HEK293 (cell line): ENCODE data around the gene CPNE2.

Source experiments
- CTCF ChIA-PET: fragments of 350-600 bp; formaldehyde crosslinking; extraction: SDS; loops from one replicate; lab custom pipeline; 2021; ENCODE audit warnings: antibody characterized with exemption; lab: Yijun Ruan, JAX
- POLR2A ChIA-PET: fragments of 300-600 bp; formaldehyde crosslinking; extraction: SDS; loops from one replicate; lab custom pipeline; 2020; ENCODE audit warnings: antibody characterized with exemption, inconsistent platforms; lab: Yijun Ruan, JAX
- H3K27ac ChIP-seq: fragments of 200-500 bp; sonication (Bioruptor generic); 2 replicates; pipeline ENCODE4 v1.5.1; 2014; ENCODE audit warnings: low read depth, low read length, control low read depth, inconsistent platforms; ENCODE audit errors: extremely low read depth
- H3K36me3 ChIP-seq, 2 experiments: fragments of 200-500 bp in 1 of 2; sonication (Bioruptor generic) in 1 of 2; 1 replicate in 1 of 2; 2 replicates in 1 of 2; pipeline ENCODE4 v1.5.1; 2014 to 2017; ENCODE audit warnings: inconsistent platforms in 2 of 2, low read length in 2 of 2; ENCODE audit not compliant: control insufficient read depth in 2 of 2, insufficient read depth in 1 of 2
- H3K4me1 ChIP-seq: fragments of 200-500 bp; sonication (Bioruptor generic); 2 replicates; pipeline ENCODE4 v1.5.1; 2014; ENCODE audit warnings: mild to moderate bottlenecking, low read length, inconsistent platforms; ENCODE audit not compliant: control insufficient read depth, insufficient read depth
- H3K4me3 ChIP-seq: 2 replicates; pipeline ENCODE4 v1.5.1; 2011; ENCODE audit warnings: low read depth, mild to moderate bottlenecking, control low read depth, low read length, moderate library complexity
- H3K9me3 ChIP-seq: fragments of 200-500 bp; sonication (Bioruptor generic); 2 replicates; pipeline ENCODE4 v1.5.1; 2014; ENCODE audit warnings: low read depth, low read length, inconsistent platforms; ENCODE audit not compliant: control insufficient read depth, insufficient read depth
- GLIS1 ChIP-seq: fragments of 450-650 bp; formaldehyde crosslinking; IDR thresholded peaks from 2 replicates; pipeline ENCODE4 v1.5.1; 2016; ENCODE audit warnings: missing biosample characterization, missing genetic modification characterization
- SCRT2 ChIP-seq: fragments of 450-650 bp; formaldehyde crosslinking; IDR thresholded peaks from 2 replicates; pipeline ENCODE4 v1.5.1; 2016; ENCODE audit warnings: missing biosample characterization, missing genetic modification characterization
- TCF7L2 ChIP-seq: IDR thresholded peaks from 2 replicates; pipeline ENCODE4 v1.6.1; 2011; ENCODE audit warnings: low read depth, mild to moderate bottlenecking, inconsistent platforms, low read length, moderate library complexity, borderline replicate concordance
- ZBTB1 ChIP-seq: fragments of 450-650 bp; formaldehyde crosslinking; IDR thresholded peaks from 2 replicates; pipeline ENCODE4 v1.5.1; 2016; ENCODE audit warnings: missing biosample characterization, missing genetic modification characterization
- ZNF16 ChIP-seq: fragments of 450-650 bp; formaldehyde crosslinking; IDR thresholded peaks from 2 replicates; pipeline ENCODE4 v1.5.1; 2016; ENCODE audit warnings: low read depth, missing biosample characterization, missing genetic modification characterization
- ZNF211 ChIP-seq: fragments of 450-650 bp; formaldehyde crosslinking; IDR thresholded peaks from 2 replicates; pipeline ENCODE4 v1.5.1; 2016; ENCODE audit warnings: low read depth, missing biosample characterization, missing genetic modification characterization
- ZNF341 ChIP-seq: fragments of 450-650 bp; formaldehyde crosslinking; IDR thresholded peaks from 2 replicates; pipeline ENCODE4; 2016; ENCODE audit warnings: low read depth, missing biosample characterization, missing genetic modification characterization
- ZNF350 ChIP-seq: fragments of 450-650 bp; formaldehyde crosslinking; IDR thresholded peaks from 2 replicates; pipeline ENCODE4 v1.5.0; 2017; ENCODE audit warnings: missing biosample characterization, mild to moderate bottlenecking, missing genetic modification characterization
- ZNF433 ChIP-seq: fragments of 450-650 bp; formaldehyde crosslinking; IDR thresholded peaks from 2 replicates; pipeline ENCODE4 v1.5.1; 2016; ENCODE audit warnings: missing biosample characterization, missing genetic modification characterization, low read depth
- ZNF510 ChIP-seq: fragments of 450-650 bp; formaldehyde crosslinking; IDR thresholded peaks from 2 replicates; pipeline ENCODE4 v1.5.1; 2018; ENCODE audit warnings: mild to moderate bottlenecking, missing genetic modification characterization, missing biosample characterization; ENCODE audit not compliant: insufficient replicate concordance
- ZNF521 ChIP-seq: fragments of 450-650 bp; formaldehyde crosslinking; IDR thresholded peaks from 2 replicates; pipeline ENCODE4 v1.5.1; 2017; ENCODE audit warnings: missing biosample characterization, mild to moderate bottlenecking, missing genetic modification characterization
- ZNF571 ChIP-seq: fragments of 450-650 bp; formaldehyde crosslinking; IDR thresholded peaks from 2 replicates; pipeline ENCODE4 v1.5.0; 2017; ENCODE audit warnings: missing biosample characterization, missing genetic modification characterization
- ZNF621 ChIP-seq: fragments of 450-650 bp; formaldehyde crosslinking; IDR thresholded peaks from 2 replicates; pipeline ENCODE4 v1.5.1; 2017; ENCODE audit warnings: missing biosample characterization, missing genetic modification characterization
- ZNF664 ChIP-seq: fragments of 450-650 bp; formaldehyde crosslinking; IDR thresholded peaks from 2 replicates; pipeline ENCODE4 v1.5.1; 2016; ENCODE audit warnings: missing biosample characterization, missing genetic modification characterization
- ZNF768 ChIP-seq: fragments of 450-650 bp; formaldehyde crosslinking; IDR thresholded peaks from 2 replicates; pipeline ENCODE4 v1.5.1; 2018; ENCODE audit warnings: missing biosample characterization, mild to moderate bottlenecking, missing genetic modification characterization
- TF ChIP-seq, protein P1 (sequence below): fragments of 450-650 bp; formaldehyde crosslinking; IDR thresholded peaks from 2 replicates; pipeline ENCODE4 v1.5.0; 2017; ENCODE audit warnings: missing biosample characterization, missing genetic modification characterization, borderline replicate concordance
- TF ChIP-seq, protein P2 (sequence below): fragments of 450-650 bp; IDR thresholded peaks from 2 replicates; pipeline ENCODE4 v1.5.1; 2018; ENCODE audit warnings: missing biosample characterization, mild to moderate bottlenecking, missing genetic modification characterization

Gene CPNE2

DNA sequence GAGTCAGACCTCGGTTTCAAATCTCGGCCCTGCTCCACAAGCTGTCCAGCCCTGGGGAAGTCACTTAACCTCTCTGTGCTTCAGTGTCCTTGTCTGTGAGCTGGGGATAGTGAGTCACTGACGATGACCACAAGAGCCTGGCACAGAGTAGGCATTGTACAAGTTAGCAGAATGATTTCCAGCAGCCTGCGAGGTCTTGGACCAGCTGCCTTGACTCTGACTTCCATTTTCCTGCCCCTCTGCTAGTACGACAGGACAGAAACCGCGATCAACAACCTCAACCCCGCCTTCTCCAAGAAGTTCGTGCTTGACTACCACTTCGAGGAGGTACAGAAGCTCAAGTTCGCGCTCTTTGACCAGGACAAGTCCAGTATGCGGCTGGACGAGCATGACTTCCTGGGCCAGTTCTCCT lies 20.7 kb downstream of the CPNE2 start:
- ChIA-PET CTCF (no interaction called here), POLR2A (no interaction called here)
- no peak overlapping the region for H3K4me3 ChIP-seq
- no peak overlapping the region for H3K27ac ChIP-seq
- H3K9me3 ChIP-seq = no peaks in the 10 kb centered on the region
- peaks cover 3% of the 10 kb centered on the region; the same call in 1 of the 2 replicates for H3K4me1 ChIP-seq
- TF ChIP-seq TCF7L2 (no peak), ZNF768 (peak; percentile 38; the same call in 1 of the 2 replicates)
- H3K36me3 ChIP-seq = peaks cover 0 to 3% of the 10 kb centered on the region in 2 experiments; a peak in 1 of 3 replicates

DNA sequence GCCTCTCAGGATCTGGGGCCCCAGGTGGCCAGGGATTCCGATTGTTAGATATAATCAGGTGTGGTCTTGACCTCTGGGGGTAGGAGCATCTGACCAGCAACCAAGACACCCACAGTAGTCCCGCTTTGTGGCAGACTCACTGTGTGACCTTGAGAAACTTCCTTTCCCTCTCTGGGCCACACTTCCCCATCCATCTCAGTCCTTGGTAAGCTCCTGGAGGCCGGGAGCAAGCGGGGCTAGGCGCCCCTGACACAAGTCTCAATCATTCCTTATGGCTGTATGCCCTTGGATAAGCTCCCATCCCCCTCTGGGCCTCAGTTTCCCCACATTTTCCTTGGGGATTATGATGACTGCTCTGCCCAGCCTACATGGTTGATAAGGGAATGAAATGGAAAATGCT lies 21.3 kb downstream of the CPNE2 start:
- Histone ChIP-seq H3K27ac (no peak overlapping the region), H3K4me3 (no peak overlapping the region), H3K36me3 (peaks cover 0 to 3% of the 10 kb centered on the region in 2 experiments; a peak in 1 of 3 replicates), H3K4me1 (no peaks in the 10 kb centered on the region), H3K9me3 (no peaks in the 10 kb centered on the region)
- TF ChIP-seq ZBTB1 (no peak), ZNF768 (peak; percentile 67; the same call in 1 of the 2 replicates), ZNF621 (tag by site-specific recombination) (no peak)
- POLR2A ChIA-PET = no interaction called here
- CTCF ChIA-PET = no interaction called here

DNA sequence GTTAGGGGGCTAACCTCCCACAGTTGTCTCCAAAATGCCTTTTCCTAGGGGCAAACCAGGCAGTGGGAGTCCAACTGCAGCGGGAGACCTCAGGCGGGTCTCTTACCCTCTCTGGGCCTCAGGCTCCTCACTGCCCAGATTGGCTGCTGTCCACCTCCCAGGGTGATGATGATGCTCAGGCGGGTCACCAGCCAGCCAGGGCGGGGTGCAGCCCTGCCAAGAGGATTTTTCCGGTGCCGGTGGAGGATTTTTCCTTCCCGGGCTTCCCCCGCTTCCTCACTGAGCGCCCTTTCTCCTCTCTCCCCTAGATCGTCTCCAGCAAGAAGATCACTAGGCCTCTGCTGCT lies 22.8 kb downstream of the CPNE2 start:
- Histone ChIP-seq H3K4me1 (no peaks in the 10 kb centered on the region), H3K27ac (no peak overlapping the region), H3K36me3 (peaks cover 0 to 3% of the 10 kb centered on the region in 2 experiments; a peak in 1 of 3 replicates), H3K4me3 (no peak overlapping the region), H3K9me3 (no peaks in the 10 kb centered on the region)
- ChIA-PET CTCF (interaction anchor here (0.6 kb wide), 1 partner anchor 71 kb away, joined by 4 read pairs; the partner anchor contains the start of genes PSME3IP1 and RSPRY1), POLR2A (no interaction called here)
- TF ChIP-seq GLIS1 (peak; percentile 29; the same call in 1 of the 2 replicates), ZNF521 (tag by site-specific recombination) (no peak), ZNF571 (tag by site-specific recombination) (no peak)
- TF ChIP-seq, protein P1, sequence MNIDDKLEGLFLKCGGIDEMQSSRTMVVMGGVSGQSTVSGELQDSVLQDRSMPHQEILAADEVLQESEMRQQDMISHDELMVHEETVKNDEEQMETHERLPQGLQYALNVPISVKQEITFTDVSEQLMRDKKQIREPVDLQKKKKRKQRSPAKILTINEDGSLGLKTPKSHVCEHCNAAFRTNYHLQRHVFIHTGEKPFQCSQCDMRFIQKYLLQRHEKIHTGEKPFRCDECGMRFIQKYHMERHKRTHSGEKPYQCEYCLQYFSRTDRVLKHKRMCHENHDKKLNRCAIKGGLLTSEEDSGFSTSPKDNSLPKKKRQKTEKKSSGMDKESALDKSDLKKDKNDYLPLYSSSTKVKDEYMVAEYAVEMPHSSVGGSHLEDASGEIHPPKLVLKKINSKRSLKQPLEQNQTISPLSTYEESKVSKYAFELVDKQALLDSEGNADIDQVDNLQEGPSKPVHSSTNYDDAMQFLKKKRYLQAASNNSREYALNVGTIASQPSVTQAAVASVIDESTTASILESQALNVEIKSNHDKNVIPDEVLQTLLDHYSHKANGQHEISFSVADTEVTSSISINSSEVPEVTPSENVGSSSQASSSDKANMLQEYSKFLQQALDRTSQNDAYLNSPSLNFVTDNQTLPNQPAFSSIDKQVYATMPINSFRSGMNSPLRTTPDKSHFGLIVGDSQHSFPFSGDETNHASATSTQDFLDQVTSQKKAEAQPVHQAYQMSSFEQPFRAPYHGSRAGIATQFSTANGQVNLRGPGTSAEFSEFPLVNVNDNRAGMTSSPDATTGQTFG (tag by site-specific recombination) = no peak

DNA sequence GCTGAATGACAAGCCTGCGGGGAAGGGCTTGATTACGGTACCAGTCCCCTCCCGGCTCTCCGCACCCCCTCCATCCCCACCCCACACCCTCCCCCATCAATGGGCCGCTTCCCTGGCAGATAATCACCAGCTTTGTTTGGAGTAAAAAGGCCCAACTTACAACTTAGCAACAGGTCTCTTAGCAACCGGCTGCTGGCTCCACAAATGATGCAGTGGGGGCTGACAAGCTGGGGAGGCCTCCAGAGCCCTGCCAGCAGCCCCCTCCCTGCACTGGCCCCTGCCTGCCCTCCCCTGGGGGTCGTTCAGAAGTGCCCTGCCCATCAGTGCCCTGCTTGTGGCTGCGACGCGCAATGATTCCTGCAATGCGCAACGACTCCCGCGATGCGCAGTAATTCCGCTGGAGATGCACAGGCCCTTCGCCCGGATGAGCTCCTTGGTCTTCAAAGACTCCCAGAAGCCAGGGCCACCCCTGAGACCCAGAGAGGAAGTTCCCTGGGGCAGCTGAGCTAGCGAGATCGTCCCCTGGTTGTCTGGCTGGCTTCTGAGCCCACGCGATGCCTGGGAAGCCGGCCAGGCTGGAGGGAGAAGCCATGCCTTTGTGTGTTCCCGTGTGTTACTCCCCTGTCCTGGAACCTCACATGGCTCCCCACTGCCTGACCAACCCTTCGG lies 23.3 kb downstream of the CPNE2 start:
- ChIA-PET CTCF (interaction anchor here (0.6 kb wide), 1 partner anchor 70 kb away, joined by 4 read pairs; the partner anchor contains the start of genes PSME3IP1 and RSPRY1), POLR2A (no interaction called here)
- Histone ChIP-seq H3K9me3 (no peaks in the 10 kb centered on the region), H3K27ac (no peak overlapping the region), H3K36me3 (peaks cover 0 to 3% of the 10 kb centered on the region in 2 experiments; a peak in 1 of 3 replicates), H3K4me1 (no peaks in the 10 kb centered on the region), H3K4me3 (no peak overlapping the region)
- no peak for TF ChIP-seq ZNF350 (tag by site-specific recombination)
- TF ChIP-seq ZNF341 (tag by site-specific recombination) = no peak
- no peak for TF ChIP-seq ZNF510 (tag by site-specific recombination)
- TF ChIP-seq ZNF433 (tag by site-specific recombination) = no peak
- TF ChIP-seq ZNF211 (tag by site-specific recombination) = no peak
- TF ChIP-seq ZNF664 (tag by site-specific recombination) = no peak
- peak; percentile 64 for TF ChIP-seq GLIS1
- TF ChIP-seq, protein P2, sequence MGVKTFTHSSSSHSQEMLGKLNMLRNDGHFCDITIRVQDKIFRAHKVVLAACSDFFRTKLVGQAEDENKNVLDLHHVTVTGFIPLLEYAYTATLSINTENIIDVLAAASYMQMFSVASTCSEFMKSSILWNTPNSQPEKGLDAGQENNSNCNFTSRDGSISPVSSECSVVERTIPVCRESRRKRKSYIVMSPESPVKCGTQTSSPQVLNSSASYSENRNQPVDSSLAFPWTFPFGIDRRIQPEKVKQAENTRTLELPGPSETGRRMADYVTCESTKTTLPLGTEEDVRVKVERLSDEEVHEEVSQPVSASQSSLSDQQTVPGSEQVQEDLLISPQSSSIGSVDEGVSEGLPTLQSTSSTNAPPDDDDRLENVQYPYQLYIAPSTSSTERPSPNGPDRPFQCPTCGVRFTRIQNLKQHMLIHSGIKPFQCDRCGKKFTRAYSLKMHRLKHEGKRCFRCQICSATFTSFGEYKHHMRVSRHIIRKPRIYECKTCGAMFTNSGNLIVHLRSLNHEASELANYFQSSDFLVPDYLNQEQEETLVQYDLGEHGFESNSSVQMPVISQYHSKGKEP (tag by site-specific recombination) = peak; percentile 48; the same call in 1 of the 2 replicates
- peak; percentile 78 for TF ChIP-seq SCRT2 (tag by site-specific recombination)
- TF ChIP-seq ZNF16 (tag by site-specific recombination) = no peak
